Large intestine (tissue), 3 donors: Measurements from ENCODE around the gene EDIL3. TPM values are rescaled to one million over a fixed set of nuclear protein-coding genes. Genes with fewer than 3 reads are reported as not detected.

ENCODE experiments used
- DNase-seq, 2 donors: peaks; one replicate each; pipeline versions ENCODE4 v3.0.0 to v3.0.0-alpha.2; 2013
- H3K27ac ChIP-seq: one replicate; pipeline ENCODE4 v1.5.1; 2013; ENCODE audit warnings: low read length
- H3K27me3 ChIP-seq: 2 replicates; pipeline ENCODE4 v1.6.1; 2013; ENCODE audit warnings: low read length; ENCODE audit not compliant: control insufficient read depth, insufficient read depth
- H3K36me3 ChIP-seq: 2 replicates; pipeline ENCODE4 v1.6.1; 2013; ENCODE audit warnings: low read length; ENCODE audit not compliant: control insufficient read depth, insufficient read depth
- H3K4me1 ChIP-seq: one replicate; pipeline ENCODE4 v1.6.1; 2013; ENCODE audit warnings: low read length; ENCODE audit not compliant: control insufficient read depth, insufficient read depth
- H3K4me3 ChIP-seq: one replicate; pipeline ENCODE4 v1.5.1; 2013; ENCODE audit warnings: low read length
- H3K9me3 ChIP-seq: one replicate; pipeline ENCODE4 v1.6.1; 2013; ENCODE audit warnings: mild to moderate bottlenecking, low read depth, low read length, moderate library complexity; ENCODE audit not compliant: control insufficient read depth
- WGBS: methylation state at CpG from one replicate; pipeline ENCODE4 v1.1.5; 2013; ENCODE audit warnings: low lambda C conversion rate; ENCODE audit not compliant: insufficient coverage; 5-methylcytosine and 5-hydroxymethylcytosine counted together
- polyA plus RNA-seq: library from polyadenylated mRNA; unstranded; fragments of 120-200 nt; gene quantifications from one replicate; pipeline ENCODE4 v1.2.1, GENCODE V29; 2013

EDIL3 gene
- polyA plus RNA-seq, 1 donor, result 31.2 TPM

- H3K9me3 ChIP-seq, result no peaks in the 10 kb centered on the region
- no peak overlapping the region for H3K4me3 ChIP-seq
- no peaks in the 10 kb centered on the region for H3K4me1 ChIP-seq
- H3K27ac ChIP-seq, result no peak overlapping the region
- H3K27me3 ChIP-seq, result no peaks in the 10 kb centered on the region
- H3K36me3 ChIP-seq, result no peaks in the 10 kb centered on the region
- WGBS, result 86% methylated on average over 2 of the region's 4 CpGs
- DNase-seq, result peak in 1 of 2 donors; percentile 16
Observed at GRCh38 chr5:83919071-83920041, 465.3 kb downstream of the EDIL3 start.

- DNase-seq, result peak; percentile 32 to 39
- 100% methylated on average over 1 of the region's 4 CpGs for WGBS
Observed at GRCh38 chr5:83917261-83917908, 467.3 kb downstream of the EDIL3 start.

DNA sequence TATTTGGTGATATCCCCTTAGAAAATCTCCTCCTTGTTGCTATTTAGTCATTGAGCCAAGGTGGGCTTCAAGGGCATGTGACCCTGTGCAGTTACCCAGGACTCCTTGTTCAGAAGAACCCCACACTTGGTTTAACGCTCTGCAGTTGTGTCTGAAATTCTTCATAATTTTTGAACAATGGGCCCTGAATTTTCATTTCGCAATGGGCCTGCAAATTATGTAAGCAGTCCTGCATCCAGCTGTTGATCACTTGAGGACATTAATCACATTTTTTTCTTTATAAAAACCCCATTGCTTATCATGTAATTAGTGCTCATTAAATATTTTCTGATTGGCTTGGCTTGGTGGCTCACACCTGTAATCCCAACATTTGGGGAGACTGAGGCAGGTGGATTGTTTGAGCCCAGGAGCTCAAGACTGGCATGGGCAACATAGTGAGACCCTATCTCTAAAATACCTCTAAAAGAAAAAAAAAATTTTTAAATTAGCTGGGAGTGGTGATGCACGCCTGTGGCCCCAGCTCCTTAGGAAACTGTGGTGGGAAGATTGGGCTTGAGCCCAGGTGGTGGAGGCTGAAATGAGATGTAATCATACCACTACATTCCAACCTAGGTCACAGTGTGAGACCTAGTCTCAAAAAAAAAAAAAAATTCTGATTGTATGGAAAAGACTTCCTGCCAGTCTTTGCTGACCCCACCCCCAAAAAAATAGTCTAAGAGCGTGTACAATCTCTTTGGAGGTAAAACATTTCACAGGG lies 469.8 kb downstream of the EDIL3 start:
- 80% methylated on average over 1 of the region's 4 CpGs for WGBS
- H3K27ac ChIP-seq, result no peak overlapping the region

More at GRCh38 chr5:83917261-83917908, 467.3 kb downstream of the EDIL3 start:
- Histone ChIP-seq H3K36me3 (no peaks in the 10 kb centered on the region), H3K4me1 (no peaks in the 10 kb centered on the region), H3K9me3 (no peaks in the 10 kb centered on the region), H3K4me3 (no peak overlapping the region), H3K27me3 (no peaks in the 10 kb centered on the region), H3K27ac (no peak overlapping the region)

GRCh38 chr5:83914199-83914598 lies 470.5 kb downstream of the EDIL3 start:
- H3K27me3 ChIP-seq, result no peaks in the 10 kb centered on the region
- no peaks in the 10 kb centered on the region for H3K9me3 ChIP-seq
- H3K36me3 ChIP-seq, result no peaks in the 10 kb centered on the region
- no peak overlapping the region for H3K27ac ChIP-seq
- no peak overlapping the region for H3K4me3 ChIP-seq
- H3K4me1 ChIP-seq, result no peaks in the 10 kb centered on the region
- 73% methylated on average over 2 of the region's 4 CpGs for WGBS
- no peak for DNase-seq

More for the DNA sequence above, 469.8 kb downstream of the EDIL3 start:
- no peaks in the 10 kb centered on the region for H3K36me3 ChIP-seq
- DNase-seq, result no peak
- H3K4me1 ChIP-seq, result no peaks in the 10 kb centered on the region
- H3K4me3 ChIP-seq, result no peak overlapping the region
- no peaks in the 10 kb centered on the region for H3K27me3 ChIP-seq
- H3K9me3 ChIP-seq, result no peaks in the 10 kb centered on the region

GRCh38 chr5:83913593-83913992 lies 471.1 kb downstream of the EDIL3 start:
- Histone ChIP-seq H3K27me3 (no peaks in the 10 kb centered on the region), H3K27ac (no peak overlapping the region), H3K4me1 (no peaks in the 10 kb centered on the region), H3K4me3 (no peak overlapping the region), H3K36me3 (no peaks in the 10 kb centered on the region), H3K9me3 (no peaks in the 10 kb centered on the region)
- no peak for DNase-seq
- WGBS, result 100% methylated on average over 1 of the region's 1 CpG

- H3K4me3 ChIP-seq, result no peak overlapping the region
- H3K27ac ChIP-seq, result no peak overlapping the region
- WGBS, result 50% methylated on average over 1 of the region's 2 CpGs
- H3K36me3 ChIP-seq, result no peaks in the 10 kb centered on the region
- H3K4me1 ChIP-seq, result no peaks in the 10 kb centered on the region
- DNase-seq, result no peak
- no peaks in the 10 kb centered on the region for H3K9me3 ChIP-seq
- no peaks in the 10 kb centered on the region for H3K27me3 ChIP-seq
Observed at GRCh38 chr5:83911367-83911919, 473.2 kb downstream of the EDIL3 start.

- no peak for DNase-seq
- H3K9me3 ChIP-seq, result no peaks in the 10 kb centered on the region
- no CpG with 5 or more reads among the region's 3 CpGs for WGBS
- no peak overlapping the region for H3K27ac ChIP-seq
- no peak overlapping the region for H3K4me3 ChIP-seq
- H3K36me3 ChIP-seq, result no peaks in the 10 kb centered on the region
- no peaks in the 10 kb centered on the region for H3K27me3 ChIP-seq
- no peaks in the 10 kb centered on the region for H3K4me1 ChIP-seq
Observed at GRCh38 chr5:83900306-83900705, 484.4 kb downstream of the EDIL3 start.

- H3K4me3 ChIP-seq, result no peak overlapping the region
- H3K36me3 ChIP-seq, result no peaks in the 10 kb centered on the region
- H3K9me3 ChIP-seq, result no peaks in the 10 kb centered on the region
- DNase-seq, result no peak
- H3K4me1 ChIP-seq, result no peaks in the 10 kb centered on the region
- no peak overlapping the region for H3K27ac ChIP-seq
- H3K27me3 ChIP-seq, result no peaks in the 10 kb centered on the region
- WGBS, result no CpG with 5 or more reads among the region's 2 CpGs
Observed at GRCh38 chr5:83899326-83899970, 485.2 kb downstream of the EDIL3 start.

DNA sequence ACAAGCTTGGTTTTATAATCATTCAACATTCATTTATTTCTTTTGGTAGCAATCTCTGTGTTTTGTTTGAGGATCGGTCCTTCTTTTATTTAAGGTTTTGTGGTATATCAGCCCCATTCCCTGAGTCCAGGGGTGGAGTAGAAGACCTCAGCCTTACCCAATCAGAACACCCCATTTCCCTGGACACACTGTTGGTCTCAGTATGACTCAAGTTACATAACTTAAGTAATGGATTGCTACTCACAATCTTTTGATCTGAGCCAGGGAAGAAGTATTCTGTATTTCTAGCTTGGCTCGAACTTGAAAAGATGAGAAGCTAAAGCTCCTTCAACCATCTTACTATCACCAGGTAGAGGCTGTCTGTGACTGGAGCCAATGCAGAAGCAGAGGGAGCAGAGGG lies 488.8 kb downstream of the EDIL3 start:
- DNase-seq, result no peak
- Histone ChIP-seq H3K27ac (no peak overlapping the region), H3K4me3 (no peak overlapping the region), H3K9me3 (no peaks in the 10 kb centered on the region), H3K4me1 (no peaks in the 10 kb centered on the region), H3K36me3 (no peaks in the 10 kb centered on the region), H3K27me3 (no peaks in the 10 kb centered on the region)
- WGBS, result no CpG with 5 or more reads among the region's 2 CpGs
